Panc1 (cell line): ENCODE results near the gene RASL11A. TPM values are rescaled to one million over a fixed set of nuclear protein-coding genes. Genes with fewer than 3 reads are reported as not detected.

Experiments
- ATAC-seq: fragments of 200-7000 bp; cut with Tn5 transposase; 2 replicates; pipeline ENCODE4 v1.9.1; 2020; ENCODE audit warnings: mild to moderate bottlenecking, moderate library complexity
- BruUV-seq: library from RNA; stranded (reverse); fragments of 400-500 nt; replicated peaks from 2 replicates; lab custom pipeline; 2021; lab: Mats Ljungman, UMichigan
- CTCF ChIA-PET: fragments of 300-600 bp; sonication (Branson Sonifier 250); formaldehyde crosslinking; loops from one replicate; lab custom pipeline; 2022; ENCODE audit warnings: antibody characterized with exemption; lab: Charles Lee
- POLR2A ChIA-PET: fragments of 300-600 bp; sonication (Branson Sonifier 250); formaldehyde crosslinking; loops from one replicate; lab custom pipeline; 2022; ENCODE audit warnings: antibody characterized with exemption; lab: Charles Lee
- DNase-seq: peaks from one replicate; pipeline ENCODE4 v3.0.0-alpha.2; 2010; ENCODE audit warnings: low read depth, low spot score
- H3K27ac ChIP-seq: 2 replicates; pipeline ENCODE4 v1.5.1; 2011; ENCODE audit warnings: mild to moderate bottlenecking, low read length, inconsistent platforms
- H3K27me3 ChIP-seq: fragments of 200-500 bp; sonication (Bioruptor generic); 2 replicates; pipeline ENCODE4 v1.6.0; 2014; ENCODE audit warnings: low read length, inconsistent platforms; ENCODE audit not compliant: control insufficient read depth, insufficient read depth
- H3K36me3 ChIP-seq: fragments of 200-500 bp; sonication (Bioruptor generic); 2 replicates; pipeline ENCODE4 v1.5.1; 2014; ENCODE audit warnings: inconsistent platforms, mild to moderate bottlenecking, low read length, moderate library complexity; ENCODE audit not compliant: control insufficient read depth, insufficient read depth
- H3K4me1 ChIP-seq: 2 replicates; pipeline ENCODE4 v1.5.1; 2011; ENCODE audit warnings: inconsistent platforms, mild to moderate bottlenecking, low read length, moderate library complexity; ENCODE audit not compliant: control insufficient read depth, insufficient read depth
- H3K4me3 ChIP-seq, 2 experiments: 2 replicates each; pipeline ENCODE4 v1.5.1; 2011 to 2012; ENCODE audit warnings: low read depth in 2 of 2, low read length in 2 of 2, mild to moderate bottlenecking in 2 of 2, inconsistent platforms in 1 of 2, moderate library complexity in 1 of 2
- H3K9me3 ChIP-seq: fragments of 200-500 bp; sonication (Bioruptor generic); 2 replicates; pipeline ENCODE4 v1.5.1; 2014; ENCODE audit warnings: low read depth, mild to moderate bottlenecking, inconsistent platforms, low read length, moderate library complexity; ENCODE audit not compliant: control insufficient read depth, insufficient read depth
- POLR2AphosphoS5 ChIP-seq: IDR thresholded peaks from 2 replicates; pipeline ENCODE4 v1.6.1; 2012; ENCODE audit warnings: mild to moderate bottlenecking, low read depth, low read length, moderate library complexity
- SIN3A ChIP-seq: IDR thresholded peaks from 2 replicates; pipeline ENCODE4 v1.6.1; 2012; ENCODE audit warnings: low read depth, mild to moderate bottlenecking, low read length, moderate library complexity, borderline replicate concordance; ENCODE audit not compliant: insufficient read depth
- TCF7L2 ChIP-seq: IDR thresholded peaks from 2 replicates; pipeline ENCODE4 v1.6.1; 2011; ENCODE audit warnings: mild to moderate bottlenecking, low read depth, low read length, inconsistent platforms
- in situ Hi-C: cut with HindIII; loops from 2 replicates; pipeline ENCODE4 v1.10.0; 2016; ENCODE audit warnings: low sequenced_read_pairs, low pct_unique_long_range_greater_than_20kb
- intact Hi-C: fragments of 100-400 bp; cut with micrococcal nuclease; formaldehyde crosslinking; loops from one replicate; pipeline ENCODE4 v1.10.0; 2022; ENCODE audit not compliant: unreplicated experiment
- total RNA-seq: library from RNA; stranded (reverse); gene quantifications from one replicate; pipeline ENCODE4 v1.2.1, GENCODE V29; 2021; ENCODE audit not compliant: unreplicated experiment
- TF ChIP-seq, protein P1 (sequence below): fragments of 450-650 bp; IDR thresholded peaks from 2 replicates; pipeline ENCODE4 v1.5.1; 2017; ENCODE audit warnings: mild to moderate bottlenecking
- TF ChIP-seq, protein P2 (sequence below), 2 experiments: IDR thresholded peaks; 2 replicates each; pipeline ENCODE4 v1.6.1; 2011 to 2012; ENCODE audit warnings: low read depth in 2 of 2, control low read depth in 1 of 2, low read length in 1 of 2, mild to moderate bottlenecking in 1 of 2, moderate library complexity in 1 of 2; ENCODE audit not compliant: insufficient read depth in 1 of 2

The RASL11A gene
- total RNA-seq, 1 experiment from 2014 or later, result 136 TPM

DNA sequence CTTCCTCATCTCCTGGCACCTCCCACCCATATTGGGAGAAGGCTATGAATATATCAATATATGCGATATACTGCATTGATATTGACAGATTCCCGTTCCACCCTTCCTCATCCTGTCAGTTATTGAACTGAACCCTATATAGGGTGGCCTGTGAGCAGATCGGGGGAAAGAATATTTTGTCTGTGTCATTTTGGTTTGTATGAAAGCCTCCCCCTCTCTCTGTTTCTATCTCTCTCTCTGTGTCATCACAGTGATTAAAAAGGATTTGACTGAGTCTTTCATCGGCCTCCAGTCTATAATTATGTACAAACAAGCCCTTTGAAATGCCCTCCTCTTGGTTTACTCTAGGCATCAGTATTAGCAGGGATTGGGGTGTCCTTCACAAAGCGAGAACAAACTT is 35.7 kb downstream of the RASL11A start:
- Histone ChIP-seq H3K9me3 (no peaks in the 10 kb centered on the region), H3K4me1 (no peaks in the 10 kb centered on the region; the same call in 1 of the 2 replicates), H3K27me3 (no peaks in the 10 kb centered on the region), H3K27ac (no peak overlapping the region), H3K4me3 (no peak overlapping the region), H3K36me3 (no peaks in the 10 kb centered on the region)
- in situ Hi-C loops (no loop called here), intact Hi-C loops (no loop called here)
- no peak for DNase-seq
- TF ChIP-seq, protein P1, sequence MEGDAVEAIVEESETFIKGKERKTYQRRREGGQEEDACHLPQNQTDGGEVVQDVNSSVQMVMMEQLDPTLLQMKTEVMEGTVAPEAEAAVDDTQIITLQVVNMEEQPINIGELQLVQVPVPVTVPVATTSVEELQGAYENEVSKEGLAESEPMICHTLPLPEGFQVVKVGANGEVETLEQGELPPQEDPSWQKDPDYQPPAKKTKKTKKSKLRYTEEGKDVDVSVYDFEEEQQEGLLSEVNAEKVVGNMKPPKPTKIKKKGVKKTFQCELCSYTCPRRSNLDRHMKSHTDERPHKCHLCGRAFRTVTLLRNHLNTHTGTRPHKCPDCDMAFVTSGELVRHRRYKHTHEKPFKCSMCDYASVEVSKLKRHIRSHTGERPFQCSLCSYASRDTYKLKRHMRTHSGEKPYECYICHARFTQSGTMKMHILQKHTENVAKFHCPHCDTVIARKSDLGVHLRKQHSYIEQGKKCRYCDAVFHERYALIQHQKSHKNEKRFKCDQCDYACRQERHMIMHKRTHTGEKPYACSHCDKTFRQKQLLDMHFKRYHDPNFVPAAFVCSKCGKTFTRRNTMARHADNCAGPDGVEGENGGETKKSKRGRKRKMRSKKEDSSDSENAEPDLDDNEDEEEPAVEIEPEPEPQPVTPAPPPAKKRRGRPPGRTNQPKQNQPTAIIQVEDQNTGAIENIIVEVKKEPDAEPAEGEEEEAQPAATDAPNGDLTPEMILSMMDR, result no peak
- no peak for TF ChIP-seq POLR2AphosphoS5
- no peak for TF ChIP-seq TCF7L2
- TF ChIP-seq SIN3A, result no peak
- TF ChIP-seq, protein P2, sequence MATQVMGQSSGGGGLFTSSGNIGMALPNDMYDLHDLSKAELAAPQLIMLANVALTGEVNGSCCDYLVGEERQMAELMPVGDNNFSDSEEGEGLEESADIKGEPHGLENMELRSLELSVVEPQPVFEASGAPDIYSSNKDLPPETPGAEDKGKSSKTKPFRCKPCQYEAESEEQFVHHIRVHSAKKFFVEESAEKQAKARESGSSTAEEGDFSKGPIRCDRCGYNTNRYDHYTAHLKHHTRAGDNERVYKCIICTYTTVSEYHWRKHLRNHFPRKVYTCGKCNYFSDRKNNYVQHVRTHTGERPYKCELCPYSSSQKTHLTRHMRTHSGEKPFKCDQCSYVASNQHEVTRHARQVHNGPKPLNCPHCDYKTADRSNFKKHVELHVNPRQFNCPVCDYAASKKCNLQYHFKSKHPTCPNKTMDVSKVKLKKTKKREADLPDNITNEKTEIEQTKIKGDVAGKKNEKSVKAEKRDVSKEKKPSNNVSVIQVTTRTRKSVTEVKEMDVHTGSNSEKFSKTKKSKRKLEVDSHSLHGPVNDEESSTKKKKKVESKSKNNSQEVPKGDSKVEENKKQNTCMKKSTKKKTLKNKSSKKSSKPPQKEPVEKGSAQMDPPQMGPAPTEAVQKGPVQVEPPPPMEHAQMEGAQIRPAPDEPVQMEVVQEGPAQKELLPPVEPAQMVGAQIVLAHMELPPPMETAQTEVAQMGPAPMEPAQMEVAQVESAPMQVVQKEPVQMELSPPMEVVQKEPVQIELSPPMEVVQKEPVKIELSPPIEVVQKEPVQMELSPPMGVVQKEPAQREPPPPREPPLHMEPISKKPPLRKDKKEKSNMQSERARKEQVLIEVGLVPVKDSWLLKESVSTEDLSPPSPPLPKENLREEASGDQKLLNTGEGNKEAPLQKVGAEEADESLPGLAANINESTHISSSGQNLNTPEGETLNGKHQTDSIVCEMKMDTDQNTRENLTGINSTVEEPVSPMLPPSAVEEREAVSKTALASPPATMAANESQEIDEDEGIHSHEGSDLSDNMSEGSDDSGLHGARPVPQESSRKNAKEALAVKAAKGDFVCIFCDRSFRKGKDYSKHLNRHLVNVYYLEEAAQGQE (IDR thresholded peaks at IDR 0.05; ENCODE audit: insufficient read depth in 1 of 2, low read depth in 2 of 2, low read length in 1 of 2), result no peak
- no TSS peak for BruUV-seq
- ChIA-PET POLR2A (no interaction called here), CTCF (no interaction called here)
- no peak for ATAC-seq

DNA sequence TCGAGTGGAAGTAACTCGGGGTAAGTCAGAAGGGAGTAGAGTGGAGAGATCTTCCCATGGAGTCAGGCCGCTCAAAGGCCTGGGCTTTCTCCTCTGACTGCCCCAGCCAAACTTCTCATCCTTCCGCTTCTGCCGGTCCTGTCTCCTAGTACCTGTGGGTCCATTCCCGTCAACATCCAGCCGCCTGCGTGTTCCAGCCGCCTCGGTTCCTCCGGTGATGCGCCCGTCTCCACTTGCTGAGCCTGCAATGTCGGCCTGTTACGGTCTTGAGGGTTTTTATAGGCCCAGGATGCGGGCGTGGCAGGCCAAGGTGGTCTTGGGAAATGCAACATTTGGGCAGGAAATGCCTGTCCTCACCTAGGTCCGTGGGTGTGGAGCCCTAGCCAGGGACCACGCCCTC is 38.3 kb downstream of the RASL11A start:
- TF ChIP-seq TCF7L2, result no peak
- TF ChIP-seq, protein P1, result no peak
- no peak for TF ChIP-seq POLR2AphosphoS5
- TF ChIP-seq SIN3A, result no peak
- TF ChIP-seq, protein P2 (IDR thresholded peaks at IDR 0.05; ENCODE audit: insufficient read depth in 1 of 2, low read depth in 2 of 2, low read length in 1 of 2), result no peak
- in situ Hi-C loops, result no loop called here
- intact Hi-C loops, result no loop called here
- DNase-seq (no peak), ATAC-seq (no peak)
- Histone ChIP-seq H3K36me3 (no peaks in the 10 kb centered on the region), H3K27me3 (no peaks in the 10 kb centered on the region), H3K27ac (no peak overlapping the region), H3K4me1 (no peaks in the 10 kb centered on the region; the same call in 1 of the 2 replicates), H3K4me3 (no peak overlapping the region), H3K9me3 (no peaks in the 10 kb centered on the region)
- BruUV-seq, result no TSS peak
- ChIA-PET CTCF (no interaction called here), POLR2A (no interaction called here)
